WTC11 (cell line): ENCODE data around the gene ENDOV. TPM values are rescaled to one million over a fixed set of nuclear protein-coding genes. Genes with fewer than 3 reads are reported as not detected.

Experiments
- ATAC-seq: fragments of 200-7000 bp; cut with Tn5 transposase; 2 replicates; pipeline ENCODE4 v1.10.0; 2021; ENCODE audit warnings: mild to moderate bottlenecking, moderate library complexity
- CTCF ChIA-PET: fragments of 300-600 bp; sonication (Branson Sonifier 250); formaldehyde crosslinking; loops from one replicate; lab custom pipeline; 2021; ENCODE audit warnings: antibody characterized with exemption; lab: Charles Lee
- POLR2A ChIA-PET: fragments of 350-600 bp; sonication (Branson Sonifier 250); formaldehyde crosslinking; loops from one replicate; lab custom pipeline; 2021; ENCODE audit warnings: antibody characterized with exemption; lab: Charles Lee
- DNase-seq: peaks from one replicate; pipeline ENCODE4 v3.0.0; 2021; ENCODE audit warnings: low spot score
- H3K27ac Mint-ChIP-seq: 2 replicates; pipeline ENCODE4 v1.8.0; 2021; ENCODE audit warnings: mixed read lengths
- H3K27me3 Mint-ChIP-seq: 2 replicates; pipeline ENCODE4 v1.8.0; 2021; ENCODE audit warnings: low read depth, mild to moderate bottlenecking, moderate library complexity, mixed read lengths
- H3K36me3 Mint-ChIP-seq: 2 replicates; pipeline ENCODE4 v1.8.0; 2021; ENCODE audit warnings: mixed read lengths
- H3K4me1 Mint-ChIP-seq: 2 replicates; pipeline ENCODE4 v1.8.0; 2022; ENCODE audit warnings: mixed read lengths
- H3K4me3 Mint-ChIP-seq: 2 replicates; pipeline ENCODE4 v1.8.0; 2021; ENCODE audit warnings: mild to moderate bottlenecking, moderate library complexity, mixed read lengths
- H3K9me3 Mint-ChIP-seq: 2 replicates; pipeline ENCODE4 v1.8.0; 2021; ENCODE audit warnings: mixed read lengths
- CREM ChIP-seq: sonication (generic); formaldehyde crosslinking; IDR thresholded peaks from 2 replicates; pipeline ENCODE4 v1.8.1; 2022; ENCODE audit warnings: mild to moderate bottlenecking, missing genetic modification reagents, moderate library complexity
- FOXK1 ChIP-seq: sonication (generic); formaldehyde crosslinking; IDR thresholded peaks from 2 replicates; pipeline ENCODE4 v1.8.0; 2022; ENCODE audit warnings: mild to moderate bottlenecking, moderate library complexity, missing genetic modification reagents
- GABPB1 ChIP-seq: sonication (generic); formaldehyde crosslinking; IDR thresholded peaks from 2 replicates; pipeline ENCODE4 v1.8.1; 2023; ENCODE audit warnings: mild to moderate bottlenecking, missing genetic modification reagents
- NFATC4 ChIP-seq: fragments of 250-450 bp; sonication (Bioruptor Pico); IDR thresholded peaks from 2 replicates; pipeline ENCODE4 v1.9.0; 2021; ENCODE audit warnings: mild to moderate bottlenecking
- NR2C2 ChIP-seq: sonication (generic); formaldehyde crosslinking; IDR thresholded peaks from 2 replicates; pipeline ENCODE4 v1.8.0; 2022; ENCODE audit warnings: mild to moderate bottlenecking, missing genetic modification reagents
- PREB ChIP-seq: sonication (generic); formaldehyde crosslinking; IDR thresholded peaks from 2 replicates; pipeline ENCODE4 v1.8.1; 2022; ENCODE audit warnings: mild to moderate bottlenecking, missing genetic modification reagents, moderate library complexity, borderline replicate concordance
- SMAD4 ChIP-seq: sonication (generic); formaldehyde crosslinking; IDR thresholded peaks from 2 replicates; pipeline ENCODE4 v1.8.0; 2022; ENCODE audit warnings: mild to moderate bottlenecking, missing genetic modification reagents
- TP53 ChIP-seq: sonication (generic); formaldehyde crosslinking; IDR thresholded peaks from 2 replicates; pipeline ENCODE4 v1.8.1; 2023; ENCODE audit warnings: mild to moderate bottlenecking, missing genetic modification reagents
- ZNF219 ChIP-seq: sonication (generic); formaldehyde crosslinking; IDR thresholded peaks from 2 replicates; pipeline ENCODE4 v1.8.0; 2023; ENCODE audit warnings: missing genetic modification reagents, mild to moderate bottlenecking, borderline replicate concordance
- ZNF281 ChIP-seq: sonication (generic); formaldehyde crosslinking; IDR thresholded peaks from 2 replicates; pipeline ENCODE4 v1.8.0; 2023; ENCODE audit warnings: mild to moderate bottlenecking, missing genetic modification reagents
- ZNF425 ChIP-seq: fragments of 250-450 bp; sonication (Bioruptor Pico); conservative IDR thresholded peaks from 2 replicates; pipeline ENCODE4 v1.9.0; 2021; ENCODE audit warnings: mild to moderate bottlenecking
- total RNA-seq: library from RNA; stranded (reverse); gene quantifications from 3 replicates; pipeline ENCODE4 v1.2.3, GENCODE V29; 2021
- TF ChIP-seq, protein P1 (sequence below): fragments of 250-450 bp; sonication (Bioruptor Pico); IDR thresholded peaks from 2 replicates; pipeline ENCODE4 v1.8.0; 2021; ENCODE audit warnings: mild to moderate bottlenecking
- TF ChIP-seq, protein P2 (sequence below): sonication (generic); formaldehyde crosslinking; IDR thresholded peaks from 2 replicates; pipeline ENCODE4 v1.8.1; 2023; ENCODE audit warnings: mild to moderate bottlenecking, missing genetic modification reagents
- TF ChIP-seq, protein P3 (sequence below): sonication (generic); formaldehyde crosslinking; IDR thresholded peaks from 2 replicates; pipeline ENCODE4 v1.8.1; 2023; ENCODE audit warnings: mild to moderate bottlenecking, missing genetic modification reagents, moderate library complexity
- TF ChIP-seq, protein P4 (sequence below): sonication (generic); formaldehyde crosslinking; IDR thresholded peaks from 2 replicates; pipeline ENCODE4 v1.8.1; 2023; ENCODE audit warnings: mild to moderate bottlenecking, missing genetic modification reagents, borderline replicate concordance
- TF ChIP-seq, protein P5 (sequence below): sonication (generic); formaldehyde crosslinking; IDR thresholded peaks from 2 replicates; pipeline ENCODE4 v1.8.1; 2022; ENCODE audit warnings: low read depth, missing genetic modification reagents, borderline replicate concordance

Gene ENDOV
- total RNA-seq, 1 experiment from 2014 or later: 25.2 TPM

GRCh38 chr17:80459234-80459633 is 44.3 kb downstream of the ENDOV start:
- Mint-ChIP-seq H3K9me3 (no peaks in the 10 kb centered on the region), H3K27ac (no peak overlapping the region), H3K36me3 (no peaks in the 10 kb centered on the region), H3K4me3 (no peak overlapping the region), H3K27me3 (peaks cover 35% of the 10 kb centered on the region), H3K4me1 (peaks cover 9% of the 10 kb centered on the region)
- DNase-seq (no peak), ATAC-seq (no peak)
- CTCF ChIA-PET: no interaction called here
- POLR2A ChIA-PET: no interaction called here
- TF ChIP-seq NR2C2 (CRISPR knock-in tag) (no peak), PREB (CRISPR knock-in tag) (no peak), ZNF281 (CRISPR knock-in tag) (no peak), ZNF219 (no peak), GABPB1 (CRISPR knock-in tag) (no peak)
- TF ChIP-seq, protein P1, sequence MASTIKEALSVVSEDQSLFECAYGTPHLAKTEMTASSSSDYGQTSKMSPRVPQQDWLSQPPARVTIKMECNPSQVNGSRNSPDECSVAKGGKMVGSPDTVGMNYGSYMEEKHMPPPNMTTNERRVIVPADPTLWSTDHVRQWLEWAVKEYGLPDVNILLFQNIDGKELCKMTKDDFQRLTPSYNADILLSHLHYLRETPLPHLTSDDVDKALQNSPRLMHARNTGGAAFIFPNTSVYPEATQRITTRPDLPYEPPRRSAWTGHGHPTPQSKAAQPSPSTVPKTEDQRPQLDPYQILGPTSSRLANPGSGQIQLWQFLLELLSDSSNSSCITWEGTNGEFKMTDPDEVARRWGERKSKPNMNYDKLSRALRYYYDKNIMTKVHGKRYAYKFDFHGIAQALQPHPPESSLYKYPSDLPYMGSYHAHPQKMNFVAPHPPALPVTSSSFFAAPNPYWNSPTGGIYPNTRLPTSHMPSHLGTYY: no peak
- TF ChIP-seq, protein P2, sequence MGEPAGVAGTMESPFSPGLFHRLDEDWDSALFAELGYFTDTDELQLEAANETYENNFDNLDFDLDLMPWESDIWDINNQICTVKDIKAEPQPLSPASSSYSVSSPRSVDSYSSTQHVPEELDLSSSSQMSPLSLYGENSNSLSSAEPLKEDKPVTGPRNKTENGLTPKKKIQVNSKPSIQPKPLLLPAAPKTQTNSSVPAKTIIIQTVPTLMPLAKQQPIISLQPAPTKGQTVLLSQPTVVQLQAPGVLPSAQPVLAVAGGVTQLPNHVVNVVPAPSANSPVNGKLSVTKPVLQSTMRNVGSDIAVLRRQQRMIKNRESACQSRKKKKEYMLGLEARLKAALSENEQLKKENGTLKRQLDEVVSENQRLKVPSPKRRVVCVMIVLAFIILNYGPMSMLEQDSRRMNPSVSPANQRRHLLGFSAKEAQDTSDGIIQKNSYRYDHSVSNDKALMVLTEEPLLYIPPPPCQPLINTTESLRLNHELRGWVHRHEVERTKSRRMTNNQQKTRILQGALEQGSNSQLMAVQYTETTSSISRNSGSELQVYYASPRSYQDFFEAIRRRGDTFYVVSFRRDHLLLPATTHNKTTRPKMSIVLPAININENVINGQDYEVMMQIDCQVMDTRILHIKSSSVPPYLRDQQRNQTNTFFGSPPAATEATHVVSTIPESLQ (CRISPR knock-in tag): no peak
- TF ChIP-seq, protein P3, sequence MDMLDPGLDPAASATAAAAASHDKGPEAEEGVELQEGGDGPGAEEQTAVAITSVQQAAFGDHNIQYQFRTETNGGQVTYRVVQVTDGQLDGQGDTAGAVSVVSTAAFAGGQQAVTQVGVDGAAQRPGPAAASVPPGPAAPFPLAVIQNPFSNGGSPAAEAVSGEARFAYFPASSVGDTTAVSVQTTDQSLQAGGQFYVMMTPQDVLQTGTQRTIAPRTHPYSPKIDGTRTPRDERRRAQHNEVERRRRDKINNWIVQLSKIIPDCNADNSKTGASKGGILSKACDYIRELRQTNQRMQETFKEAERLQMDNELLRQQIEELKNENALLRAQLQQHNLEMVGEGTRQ (CRISPR knock-in tag): no peak
- TF ChIP-seq, protein P4, sequence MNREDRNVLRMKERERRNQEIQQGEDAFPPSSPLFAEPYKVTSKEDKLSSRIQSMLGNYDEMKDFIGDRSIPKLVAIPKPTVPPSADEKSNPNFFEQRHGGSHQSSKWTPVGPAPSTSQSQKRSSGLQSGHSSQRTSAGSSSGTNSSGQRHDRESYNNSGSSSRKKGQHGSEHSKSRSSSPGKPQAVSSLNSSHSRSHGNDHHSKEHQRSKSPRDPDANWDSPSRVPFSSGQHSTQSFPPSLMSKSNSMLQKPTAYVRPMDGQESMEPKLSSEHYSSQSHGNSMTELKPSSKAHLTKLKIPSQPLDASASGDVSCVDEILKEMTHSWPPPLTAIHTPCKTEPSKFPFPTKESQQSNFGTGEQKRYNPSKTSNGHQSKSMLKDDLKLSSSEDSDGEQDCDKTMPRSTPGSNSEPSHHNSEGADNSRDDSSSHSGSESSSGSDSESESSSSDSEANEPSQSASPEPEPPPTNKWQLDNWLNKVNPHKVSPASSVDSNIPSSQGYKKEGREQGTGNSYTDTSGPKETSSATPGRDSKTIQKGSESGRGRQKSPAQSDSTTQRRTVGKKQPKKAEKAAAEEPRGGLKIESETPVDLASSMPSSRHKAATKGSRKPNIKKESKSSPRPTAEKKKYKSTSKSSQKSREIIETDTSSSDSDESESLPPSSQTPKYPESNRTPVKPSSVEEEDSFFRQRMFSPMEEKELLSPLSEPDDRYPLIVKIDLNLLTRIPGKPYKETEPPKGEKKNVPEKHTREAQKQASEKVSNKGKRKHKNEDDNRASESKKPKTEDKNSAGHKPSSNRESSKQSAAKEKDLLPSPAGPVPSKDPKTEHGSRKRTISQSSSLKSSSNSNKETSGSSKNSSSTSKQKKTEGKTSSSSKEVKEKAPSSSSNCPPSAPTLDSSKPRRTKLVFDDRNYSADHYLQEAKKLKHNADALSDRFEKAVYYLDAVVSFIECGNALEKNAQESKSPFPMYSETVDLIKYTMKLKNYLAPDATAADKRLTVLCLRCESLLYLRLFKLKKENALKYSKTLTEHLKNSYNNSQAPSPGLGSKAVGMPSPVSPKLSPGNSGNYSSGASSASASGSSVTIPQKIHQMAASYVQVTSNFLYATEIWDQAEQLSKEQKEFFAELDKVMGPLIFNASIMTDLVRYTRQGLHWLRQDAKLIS (CRISPR knock-in tag): no peak

- Mint-ChIP-seq H3K9me3 (no peaks in the 10 kb centered on the region), H3K27me3 (peaks cover 35% of the 10 kb centered on the region), H3K4me3 (no peak overlapping the region), H3K36me3 (no peaks in the 10 kb centered on the region), H3K27ac (no peak overlapping the region), H3K4me1 (peaks cover 6% of the 10 kb centered on the region)
- ChIA-PET POLR2A (no interaction called here), CTCF (no interaction called here)
- ATAC-seq (no peak), DNase-seq (no peak)
- TF ChIP-seq ZNF425 (CRISPR knock-in tag) (no peak), GABPB1 (CRISPR knock-in tag) (no peak), SMAD4 (CRISPR knock-in tag) (no peak), CREM (CRISPR knock-in tag) (no peak), NFATC4 (CRISPR knock-in tag) (no peak), FOXK1 (CRISPR knock-in tag) (no peak), TP53 (CRISPR knock-in tag) (no peak)
- TF ChIP-seq, protein P5, sequence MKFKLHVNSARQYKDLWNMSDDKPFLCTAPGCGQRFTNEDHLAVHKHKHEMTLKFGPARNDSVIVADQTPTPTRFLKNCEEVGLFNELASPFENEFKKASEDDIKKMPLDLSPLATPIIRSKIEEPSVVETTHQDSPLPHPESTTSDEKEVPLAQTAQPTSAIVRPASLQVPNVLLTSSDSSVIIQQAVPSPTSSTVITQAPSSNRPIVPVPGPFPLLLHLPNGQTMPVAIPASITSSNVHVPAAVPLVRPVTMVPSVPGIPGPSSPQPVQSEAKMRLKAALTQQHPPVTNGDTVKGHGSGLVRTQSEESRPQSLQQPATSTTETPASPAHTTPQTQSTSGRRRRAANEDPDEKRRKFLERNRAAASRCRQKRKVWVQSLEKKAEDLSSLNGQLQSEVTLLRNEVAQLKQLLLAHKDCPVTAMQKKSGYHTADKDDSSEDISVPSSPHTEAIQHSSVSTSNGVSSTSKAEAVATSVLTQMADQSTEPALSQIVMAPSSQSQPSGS (CRISPR knock-in tag): no peak
Observed at GRCh38 chr17:80460429-80460834, 45.5 kb downstream of the ENDOV start.
